ENCODE data around the gene SBK1.

Gene SBK1

GRCh38 chr16:28264656-28265055 is 27.7 kb upstream of the SBK1 start:
- DNase-seq (ENCODE audit: low read depth), result peak; percentile 74
- TF ChIP-seq MYC (IDR thresholded peaks at IDR 0.05; ENCODE audit: low read depth, low read length) (no peak), POLR2A (IDR thresholded peaks at IDR 0.05; ENCODE audit: extremely low read depth, insufficient read length) (no peak), CTCF (IDR thresholded peaks at IDR 0.05; ENCODE audit: low read depth, low read length) (no peak), MAX (IDR thresholded peaks at IDR 0.05; ENCODE audit: low read depth, low read length) (no peak)
- no peak overlapping the region for H3K4me3 ChIP-seq (ENCODE audit: low read depth, low read length)

GRCh38 chr16:28265822-28266221 is 26.5 kb upstream of the SBK1 start:
- TF ChIP-seq CTCF (IDR thresholded peaks at IDR 0.05; ENCODE audit: low read depth, low read length) (no peak), MAX (IDR thresholded peaks at IDR 0.05; ENCODE audit: low read depth, low read length) (no peak), POLR2A (IDR thresholded peaks at IDR 0.05; ENCODE audit: extremely low read depth, insufficient read length) (no peak), MYC (IDR thresholded peaks at IDR 0.05; ENCODE audit: low read depth, low read length) (no peak)
- no peak for DNase-seq (ENCODE audit: low read depth)
- no peak overlapping the region for H3K4me3 ChIP-seq (ENCODE audit: low read depth, low read length)

- no peak for DNase-seq (ENCODE audit: low read depth)
- H3K4me3 ChIP-seq (ENCODE audit: low read depth, low read length), result no peak overlapping the region
- TF ChIP-seq CTCF (IDR thresholded peaks at IDR 0.05; ENCODE audit: low read depth, low read length) (no peak), MAX (IDR thresholded peaks at IDR 0.05; ENCODE audit: low read depth, low read length) (no peak)
Observed at GRCh38 chr16:28267356-28267755, 25.0 kb upstream of the SBK1 start.

GRCh38 chr16:28273511-28273910 is 18.8 kb upstream of the SBK1 start:
- TF ChIP-seq MAX (IDR thresholded peaks at IDR 0.05; ENCODE audit: low read depth, low read length) (no peak), CTCF (IDR thresholded peaks at IDR 0.05; ENCODE audit: low read depth, low read length) (no peak), POLR2A (IDR thresholded peaks at IDR 0.05; ENCODE audit: extremely low read depth, insufficient read length) (no peak), MYC (IDR thresholded peaks at IDR 0.05; ENCODE audit: low read depth, low read length) (no peak)
- H3K4me3 ChIP-seq (ENCODE audit: low read depth, low read length), result no peak overlapping the region
- no peak for DNase-seq (ENCODE audit: low read depth)

DNA sequence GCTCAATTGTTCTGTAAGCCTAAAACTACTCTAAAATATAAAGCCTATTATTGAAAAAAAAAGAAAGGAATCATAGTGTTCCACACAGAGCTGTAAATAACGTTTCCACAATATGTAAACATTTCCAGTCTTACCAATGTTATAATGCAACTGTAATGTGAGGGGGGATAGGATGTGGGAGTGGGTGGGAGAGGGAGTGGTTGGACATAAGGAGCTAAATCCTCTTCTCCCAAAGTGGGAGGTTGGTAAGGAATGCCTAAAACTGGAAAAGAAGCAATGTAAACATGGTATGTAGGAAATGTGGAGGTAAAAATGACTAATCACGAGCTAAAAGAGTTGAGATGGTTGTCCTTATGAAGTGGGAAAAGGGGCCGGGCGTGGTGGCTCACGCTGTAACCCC is 17.6 kb upstream of the SBK1 start:
- no peak for TF ChIP-seq MAX (IDR thresholded peaks at IDR 0.05; ENCODE audit: low read depth, low read length)
- TF ChIP-seq MYC (IDR thresholded peaks at IDR 0.05; ENCODE audit: low read depth, low read length), result no peak
- no peak for TF ChIP-seq CTCF (IDR thresholded peaks at IDR 0.05; ENCODE audit: low read depth, low read length)
- no peak for TF ChIP-seq POLR2A (IDR thresholded peaks at IDR 0.05; ENCODE audit: extremely low read depth, insufficient read length)
- H3K4me3 ChIP-seq (ENCODE audit: low read depth, low read length), result no peak overlapping the region

DNA sequence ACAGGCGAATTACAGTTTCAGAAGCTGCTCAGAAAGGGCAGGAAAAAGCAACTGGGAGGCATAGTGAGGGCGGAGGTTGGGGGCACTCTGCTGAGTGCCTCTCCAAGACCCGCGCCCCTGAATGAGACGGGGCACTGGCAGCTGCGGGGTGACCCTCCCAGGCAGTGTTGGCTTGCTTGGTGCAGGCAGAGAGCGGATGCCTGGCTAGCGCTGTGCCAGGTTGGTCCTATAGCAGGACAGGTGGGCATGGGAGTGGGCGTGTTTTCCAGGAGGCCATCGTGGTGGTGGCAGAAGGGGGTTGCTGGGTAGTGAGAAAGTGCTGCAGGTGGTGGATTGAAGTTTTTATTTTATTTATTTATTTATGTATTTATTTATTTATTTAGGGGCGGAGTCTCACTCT is 16.0 kb upstream of the SBK1 start:
- TF ChIP-seq CTCF (IDR thresholded peaks at IDR 0.05; ENCODE audit: low read depth, low read length) (no peak), MAX (IDR thresholded peaks at IDR 0.05; ENCODE audit: low read depth, low read length) (no peak), POLR2A (IDR thresholded peaks at IDR 0.05; ENCODE audit: extremely low read depth, insufficient read length) (no peak), MYC (IDR thresholded peaks at IDR 0.05; ENCODE audit: low read depth, low read length) (no peak)

More for the DNA sequence above, 17.6 kb upstream of the SBK1 start:
- no peak for DNase-seq (ENCODE audit: low read depth)

More for the DNA sequence above, 16.0 kb upstream of the SBK1 start:
- no peak for DNase-seq (ENCODE audit: low read depth)
- H3K4me3 ChIP-seq (ENCODE audit: low read depth, low read length), result no peak overlapping the region
